GM12878 (cell line): ENCODE data around the gene TPGS2. TPM values are rescaled to one million over a fixed set of nuclear protein-coding genes. Genes with fewer than 3 reads are reported as not detected.

Experiments used
- ASH2L ChIP-seq: fragments of 300-600, 200-600 bp; sonication (generic); IDR thresholded peaks from 2 replicates; pipeline ENCODE4 v1.6.1; 2017; ENCODE audit warnings: low read depth, mild to moderate bottlenecking, borderline replicate concordance
- BHLHE40 ChIP-seq, 2 experiments: fragments of 450-650 bp in 1 of 2; IDR thresholded peaks; 2 replicates each; pipeline ENCODE4 v1.6.1; 2011 to 2017; ENCODE audit warnings: low read depth in 2 of 2, borderline replicate concordance in 1 of 2, improper control_type of control experiment in 1 of 2, low read length in 1 of 2, mild to moderate bottlenecking in 1 of 2
- CHD2 ChIP-seq: IDR thresholded peaks from 2 replicates; pipeline ENCODE4 v1.6.1; 2011; ENCODE audit warnings: low read depth, low read length, improper control_type of control experiment, borderline replicate concordance
- CREB1 ChIP-seq: IDR thresholded peaks from 2 replicates; pipeline ENCODE4 v1.6.1; 2012; ENCODE audit warnings: low read depth, mild to moderate bottlenecking, inconsistent platforms
- CREM ChIP-seq: IDR thresholded peaks from 2 replicates; pipeline ENCODE4 v1.6.1; 2014; ENCODE audit warnings: antibody characterized with exemption, low read depth
- E2F4 ChIP-seq: IDR thresholded peaks from 2 replicates; pipeline ENCODE4 v1.6.1; 2012; ENCODE audit warnings: low read depth, low read length, improper control_type of control experiment
- FOXK2 ChIP-seq: fragments of 450-650 bp; IDR thresholded peaks from 2 replicates; pipeline ENCODE4 v1.6.1; 2017; ENCODE audit warnings: mild to moderate bottlenecking, moderate library complexity
- IKZF1 ChIP-seq: fragments of 450-650 bp; conservative IDR thresholded peaks from 2 replicates; pipeline ENCODE4 v1.6.1; 2017; ENCODE audit warnings: antibody characterized with exemption, mild to moderate bottlenecking
- IKZF2 ChIP-seq, 2 experiments: fragments of 450-650 bp; IDR thresholded peaks; 2 replicates each; pipeline ENCODE4 v1.6.1; 2017; ENCODE audit warnings: mild to moderate bottlenecking in 2 of 2, moderate library complexity in 2 of 2
- KLF5 ChIP-seq: fragments of 450-650 bp; IDR thresholded peaks from 2 replicates; pipeline ENCODE4 v1.6.1; 2014; ENCODE audit warnings: mild to moderate bottlenecking; ENCODE audit not compliant: partially characterized antibody
- MAX ChIP-seq: IDR thresholded peaks from 2 replicates; pipeline ENCODE4 v1.6.1; 2012; ENCODE audit warnings: low read depth, low read length, improper control_type of control experiment
- MXI1 ChIP-seq: fragments of 150-350 bp; IDR thresholded peaks from 2 replicates; pipeline ENCODE4 v1.6.1; 2011; ENCODE audit warnings: low read depth, mild to moderate bottlenecking, inconsistent platforms, low read length, improper control_type of control experiment
- MYB ChIP-seq: fragments of 150-350 bp; IDR thresholded peaks from 2 replicates; pipeline ENCODE4 v1.6.1; 2014; ENCODE audit warnings: mild to moderate bottlenecking, low read depth, low read length, borderline replicate concordance
- NFYB ChIP-seq: IDR thresholded peaks from 2 replicates; pipeline ENCODE4 v1.6.1; 2011; ENCODE audit warnings: low read depth, mild to moderate bottlenecking, low read length, improper control_type of control experiment, moderate library complexity; ENCODE audit not compliant: insufficient read depth
- NKRF ChIP-seq: fragments of 450-650 bp; conservative IDR thresholded peaks from 2 replicates; pipeline ENCODE4 v1.6.1; 2017; ENCODE audit warnings: mild to moderate bottlenecking, moderate library complexity
- NR2C1 ChIP-seq: fragments of 450-650 bp; IDR thresholded peaks from 2 replicates; pipeline ENCODE4 v1.6.1; 2017; ENCODE audit warnings: antibody characterized with exemption, mild to moderate bottlenecking, moderate library complexity
- NRF1 ChIP-seq: conservative IDR thresholded peaks from 2 replicates; pipeline ENCODE4 v1.6.1; 2011; ENCODE audit warnings: mild to moderate bottlenecking, low read depth, low read length, improper control_type of control experiment
- PML ChIP-seq: IDR thresholded peaks from 2 replicates; pipeline ENCODE4 v1.6.1; 2012; ENCODE audit warnings: low read length, inconsistent platforms
- POLR2AphosphoS2 ChIP-seq: IDR thresholded peaks from 2 replicates; pipeline ENCODE4 v1.6.1; 2011; ENCODE audit warnings: low read depth, mild to moderate bottlenecking, low read length, improper control_type of control experiment, moderate library complexity
- SIX5 ChIP-seq: IDR thresholded peaks from 2 replicates; pipeline ENCODE4 v1.6.1; 2011; ENCODE audit warnings: mild to moderate bottlenecking, low read depth, low read length, moderate library complexity; ENCODE audit not compliant: severe bottlenecking
- SMARCA5 ChIP-seq: fragments of 450-650 bp; IDR thresholded peaks from 2 replicates; pipeline ENCODE4 v1.6.1; 2017; ENCODE audit warnings: mild to moderate bottlenecking
- SP1 ChIP-seq: IDR thresholded peaks from one replicate; pipeline ENCODE4 v1.6.1; 2011; ENCODE audit warnings: low read depth, low read length
- STAT1 ChIP-seq: fragments of 450-650 bp; conservative IDR thresholded peaks from 2 replicates; pipeline ENCODE4 v1.6.1; 2014; ENCODE audit warnings: antibody characterized with exemption, mild to moderate bottlenecking
- SUPT20H ChIP-seq: IDR thresholded peaks from 2 replicates; pipeline ENCODE4 v1.6.1; 2011; ENCODE audit warnings: low read depth, mild to moderate bottlenecking, low read length, moderate library complexity, borderline replicate concordance; ENCODE audit not compliant: control insufficient read depth
- TAF1 ChIP-seq: IDR thresholded peaks from 2 replicates; pipeline ENCODE4 v1.6.1; 2011; ENCODE audit warnings: mild to moderate bottlenecking, low read depth, low read length, borderline replicate concordance
- USF2 ChIP-seq: IDR thresholded peaks from 2 replicates; pipeline ENCODE4 v1.6.1; 2011; ENCODE audit warnings: low read depth, low read length, improper control_type of control experiment, borderline replicate concordance
- ZNF207 ChIP-seq: fragments of 450-650 bp; IDR thresholded peaks from 2 replicates; pipeline ENCODE4 v1.6.1; 2014; ENCODE audit warnings: antibody characterized with exemption, mild to moderate bottlenecking, borderline replicate concordance
- polyA plus RNA-seq, 11 experiments: library from polyadenylated mRNA; depleted of rRNA in 4 of 11; unstranded in 6 of 11; stranded (reverse) in 5 of 11; fragments of >200 nt; fragmentation: Nextera tagmentation in 4 of 11; fragmentation: Illumina TruSeq in 1 of 11; extraction: Ambion mirVana in 4 of 11; extraction: Trizol in 1 of 11; gene quantifications; 1 replicate in 1 of 11; 2 replicates in 10 of 11; pipeline versions ENCODE4 v1.2.1 to v1.2.3, GENCODE V29; 2011 to 2016; ENCODE audit warnings: inconsistent platforms in 2 of 11, missing spikeins in 2 of 11, low read depth in 1 of 11
- total RNA-seq, 4 experiments: library from RNA; depleted of rRNA in 3 of 4; stranded (reverse); fragments of >200 nt in 3 of 4; fragmentation: Illumina TruSeq in 1 of 4; extraction: Trizol in 1 of 4; gene quantifications; 2 replicates each; pipeline versions ENCODE4 v1.2.1 to v1.2.3, GENCODE V29; 2013 to 2021

Gene TPGS2
- total and polyA plus RNA-seq, 10 of the 15 experiments (the other 5 are each of a cell fraction or from before 2014, with no cell fraction given) = 39.8 to 181 (median 88.9) TPM

GRCh38 chr18:36828630-36829361 lies at the start of gene TPGS2, which contains the start of gene KIAA1328 (continued):
- 0 out of 2 replicates have a peak, but pooled peaks have one; percentile 22 for TF ChIP-seq MYB
- no peak for TF ChIP-seq FOXK2
- peak; percentile 83; the same call in 1 of the 2 replicates for TF ChIP-seq ASH2L
- no peak for TF ChIP-seq USF2
- TF ChIP-seq BHLHE40 (IDR thresholded peaks at IDR 0.05; ENCODE audit: borderline replicate concordance in 1 of 2, low read depth in 2 of 2, low read length in 1 of 2) = peak; percentile 26 to 63; a peak in 3 of 4 replicates
- peak; percentile 49; the same call in 1 of the 2 replicates for TF ChIP-seq CHD2
- TF ChIP-seq NRF1 = peak; percentile 29; the same call in 1 of the 2 replicates
- peak; percentile 61; the same call in 1 of the 2 replicates for TF ChIP-seq NFYB
- TF ChIP-seq SUPT20H = no peak
- TF ChIP-seq MXI1 = peak; percentile 71
- no peak for TF ChIP-seq PML
- TF ChIP-seq SIX5 = peak; percentile 74
- TF ChIP-seq TAF1 = peak; percentile 33; the same call in 1 of the 2 replicates
- peak; percentile 86; the same call in 1 of the 2 replicates for TF ChIP-seq SMARCA5
- peak; percentile 18; the same call in 1 of the 2 replicates for TF ChIP-seq MAX
- TF ChIP-seq KLF5 = peak; percentile 34
- peak; percentile 11; the same call in 1 of the 2 replicates for TF ChIP-seq E2F4
- peak; percentile 85 for TF ChIP-seq CREB1
- TF ChIP-seq SP1 = peak; percentile 52
- TF ChIP-seq IKZF1 = peak; percentile 92
- peak in 1 of 2 experiments; percentile 24; a peak in 1 of 4 replicates for TF ChIP-seq IKZF2 (IDR thresholded peaks at IDR 0.05)
- 0 out of 2 replicates have a peak, but pooled peaks have one; percentile 39 for TF ChIP-seq STAT1
- TF ChIP-seq CREM = peak; percentile 80
- no peak for TF ChIP-seq POLR2AphosphoS2
- TF ChIP-seq NR2C1 = peak; percentile 50
- TF ChIP-seq ZNF207 = peak; percentile 92
- peak; percentile 82 for TF ChIP-seq NKRF
